Body of pancreas (tissue), 4 donors: ENCODE results near the gene KIRREL3.

ENCODE experiments used
- CTCF ChIP-seq, 7 experiments: fragments of 450-650 bp in 4 of 7; fragments of 200-600 bp in 3 of 7; sonication (generic) in 3 of 7; IDR thresholded peaks; one replicate each; pipeline ENCODE4 v1.5.1; 2016 to 2019; ENCODE audit warnings: antibody characterized with exemption in 7 of 7
- POLR2A ChIP-seq, 3 donors: fragments of 450-650 bp; IDR thresholded peaks; one replicate each; pipeline ENCODE4 v1.6.1; 2016; ENCODE audit warnings: antibody characterized with exemption in 3 of 3, mild to moderate bottlenecking in 2 of 3

- TF ChIP-seq CTCF (IDR thresholded peaks at IDR 0.05) (no peak), POLR2A (IDR thresholded peaks at IDR 0.05) (no peak)
Observed at GRCh38 chr11:126375726-126376125, 624.8 kb downstream of the KIRREL3 start.
